ENCODE measurements around the gene NLRX1. TPM values are rescaled to one million over a fixed set of nuclear protein-coding genes. Genes with fewer than 3 reads are reported as not detected.
"Not testable (repeated sequence)": the region's sequence is repeated elsewhere in the genome, so short reads cannot be mapped to it uniquely, and the experiment has no call there.

Gene NLRX1
- total RNA-seq, 1 donor from 2014 or later: 8.9 TPM

DNA sequence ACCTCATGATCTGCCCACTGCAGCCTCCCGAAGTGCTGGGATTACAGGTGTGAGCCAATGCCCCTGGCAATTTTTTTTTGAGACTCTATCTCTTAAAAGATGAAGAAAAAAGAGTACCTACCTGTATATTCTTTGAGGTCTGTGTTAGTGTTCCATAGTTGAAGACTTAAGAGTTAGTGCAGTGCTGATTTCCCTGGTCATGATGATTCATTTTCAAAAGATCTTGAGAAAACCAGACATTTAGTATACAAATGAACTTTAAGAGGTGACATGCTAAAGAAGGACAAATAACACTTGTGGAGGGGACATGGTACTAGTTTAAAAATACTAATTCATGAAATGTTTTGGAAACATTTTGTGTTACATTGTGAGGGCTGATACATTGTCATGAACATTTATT, 55.3 kb downstream of the NLRX1 start:
- no peak for TF ChIP-seq CTCF (IDR thresholded peaks at IDR 0.05)
- no peaks in the 10 kb centered on the region for H3K27me3 Mint-ChIP-seq (ENCODE audit: unreplicated experiment)
- H3K9me3 Mint-ChIP-seq (ENCODE audit: unreplicated experiment): no peaks in the 10 kb centered on the region
- H3K4me1 Mint-ChIP-seq (ENCODE audit: unreplicated experiment): peaks cover 20% of the 10 kb centered on the region
- peaks cover 4% of the 10 kb centered on the region for H3K36me3 Mint-ChIP-seq (ENCODE audit: unreplicated experiment)
- peak overlapping the region; percentile 27 for H3K27ac Mint-ChIP-seq (ENCODE audit: unreplicated experiment)
- H3K4me3 Mint-ChIP-seq (ENCODE audit: unreplicated experiment): no peak overlapping the region
- DNase-seq (ENCODE audit: extremely low spot score, unreplicated experiment): no peak

- not testable (repeated sequence) for DNase-seq (ENCODE audit: extremely low spot score, unreplicated experiment); H3K4me3 Mint-ChIP-seq (ENCODE audit: unreplicated experiment); H3K27me3 Mint-ChIP-seq (ENCODE audit: unreplicated experiment); H3K9me3 Mint-ChIP-seq (ENCODE audit: unreplicated experiment)
- peaks cover 28% of the 10 kb centered on the region for H3K4me1 Mint-ChIP-seq (ENCODE audit: unreplicated experiment)
- H3K27ac Mint-ChIP-seq (ENCODE audit: unreplicated experiment): peak overlapping the region; percentile 64
- H3K36me3 Mint-ChIP-seq (ENCODE audit: unreplicated experiment): peaks cover 18% of the 10 kb centered on the region
Measured at GRCh38 chr11:119228535-119229287, 60.2 kb downstream of the NLRX1 start.

DNA sequence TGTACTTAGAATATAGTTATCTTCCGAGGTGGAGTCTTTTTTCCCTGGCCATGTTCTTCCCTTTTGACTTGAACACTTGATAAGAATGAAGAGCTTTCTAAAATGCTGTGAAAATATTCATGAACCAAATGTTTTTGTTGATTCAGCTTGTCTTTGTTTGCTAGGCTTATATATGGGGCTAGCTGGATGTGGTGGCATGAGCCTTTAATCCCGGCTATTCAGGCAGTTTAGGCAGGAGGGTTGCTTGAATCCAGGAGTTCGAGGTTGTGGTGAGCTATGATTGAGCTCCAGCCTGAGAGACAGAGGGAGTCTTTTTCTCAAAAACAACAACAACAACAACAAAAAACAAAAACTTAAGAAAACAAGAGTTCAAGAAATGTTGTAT, 60.8 kb downstream of the NLRX1 start:
- DNase-seq (ENCODE audit: extremely low spot score, unreplicated experiment): no peak
- H3K27ac Mint-ChIP-seq (ENCODE audit: unreplicated experiment): peak overlapping the region; percentile 64
- H3K4me3 Mint-ChIP-seq (ENCODE audit: unreplicated experiment): no peak overlapping the region
- peaks cover 19% of the 10 kb centered on the region for H3K36me3 Mint-ChIP-seq (ENCODE audit: unreplicated experiment)
- no peaks in the 10 kb centered on the region for H3K27me3 Mint-ChIP-seq (ENCODE audit: unreplicated experiment)
- H3K9me3 Mint-ChIP-seq (ENCODE audit: unreplicated experiment): no peaks in the 10 kb centered on the region
- no peak for TF ChIP-seq CTCF (IDR thresholded peaks at IDR 0.05)
- H3K4me1 Mint-ChIP-seq (ENCODE audit: unreplicated experiment): peaks cover 22% of the 10 kb centered on the region

- peaks cover 18% of the 10 kb centered on the region for H3K4me1 Mint-ChIP-seq (ENCODE audit: unreplicated experiment)
- DNase-seq (ENCODE audit: extremely low spot score, unreplicated experiment): no peak
- H3K27ac Mint-ChIP-seq (ENCODE audit: unreplicated experiment): no peak overlapping the region
- no peaks in the 10 kb centered on the region for H3K27me3 Mint-ChIP-seq (ENCODE audit: unreplicated experiment)
- H3K36me3 Mint-ChIP-seq (ENCODE audit: unreplicated experiment): peaks cover 24% of the 10 kb centered on the region
- no peak overlapping the region for H3K4me3 Mint-ChIP-seq (ENCODE audit: unreplicated experiment)
- no peaks in the 10 kb centered on the region for H3K9me3 Mint-ChIP-seq (ENCODE audit: unreplicated experiment)
- no peak for TF ChIP-seq CTCF (IDR thresholded peaks at IDR 0.05)
Measured at GRCh38 chr11:119229741-119230140, 61.2 kb downstream of the NLRX1 start.

Other genes starting within 250 kb of the NLRX1 start
- gene BCL9L, start 242.8 kb upstream of the NLRX1 start, total RNA-seq: 115 and 122 TPM in 2 replicates
- gene UPK2, start 212.4 kb upstream of the NLRX1 start, total RNA-seq: 0.42 and 0.86 TPM in 2 replicates
- gene FOXR1, start 197.0 kb upstream of the NLRX1 start, total RNA-seq: not detected in 2 replicates
- 31.6 and 32.7 TPM in 2 replicates for gene CENATAC, start 170.6 kb upstream of the NLRX1 start, total RNA-seq
- gene RPS25, start 150.4 kb upstream of the NLRX1 start, total RNA-seq: 933 and 949 TPM in 2 replicates
- gene TRAPPC4, start 150.0 kb upstream of the NLRX1 start, total RNA-seq: 71.4 and 75.3 TPM in 2 replicates
- gene SLC37A4, start 137.8 kb upstream of the NLRX1 start, total RNA-seq: 15.6 and 16.3 TPM in 2 replicates
- gene HYOU1, start 111.5 kb upstream of the NLRX1 start, total RNA-seq: 168 TPM in 2 replicates
- gene VPS11, start 100.9 kb upstream of the NLRX1 start, total RNA-seq: 42.6 and 45.9 TPM in 2 replicates
- 15.7 and 18.6 TPM in 2 replicates for gene HMBS, start 83.8 kb upstream of the NLRX1 start, total RNA-seq
- 44.4 and 45.2 TPM in 2 replicates for gene DPAGT1, start 66.9 kb upstream of the NLRX1 start, total RNA-seq
- gene C2CD2L, start 61.4 kb upstream of the NLRX1 start, total RNA-seq: 10.9 and 11.7 TPM in 2 replicates
- gene HINFP, start 47.1 kb upstream of the NLRX1 start, total RNA-seq: 26.1 and 27.6 TPM in 2 replicates
- 0.63 and 0.75 TPM in 2 replicates for gene ABCG4, start 19.7 kb upstream of the NLRX1 start, total RNA-seq
- not detected in 2 replicates for gene NHERF4, start 16.8 kb downstream of the NLRX1 start, total RNA-seq
- 20.8 and 21.7 TPM in 2 replicates for gene CBL, start 37.6 kb downstream of the NLRX1 start, total RNA-seq
- gene MCAM, start 148.4 kb downstream of the NLRX1 start, total RNA-seq: 74.8 and 74.9 TPM in 2 replicates
- 28.9 and 30.2 TPM in 2 replicates for gene RNF26, start 165.8 kb downstream of the NLRX1 start, total RNA-seq
- gene C1QTNF5, start 172.2 kb downstream of the NLRX1 start, total RNA-seq: 8.4 and 9.3 TPM in 2 replicates
- not detected in 2 replicates for gene MFRP, start 178.0 kb downstream of the NLRX1 start, total RNA-seq
- gene USP2, start 213.0 kb downstream of the NLRX1 start, total RNA-seq: 0.11 and 0.24 TPM in 2 replicates